AG09309 (cell line): ENCODE results near the gene CEBPG.

ENCODE experiments used
- DNase-seq: peaks from one replicate; pipeline ENCODE4 v3.0.0-alpha.2; 2010; ENCODE audit warnings: low read depth
- H3K4me3 ChIP-seq: 2 replicates; pipeline ENCODE4 v1.5.1; 2011; ENCODE audit warnings: mild to moderate bottlenecking, low read depth, low read length, moderate library complexity; ENCODE audit not compliant: control insufficient read depth
- CTCF ChIP-seq: IDR thresholded peaks from 2 replicates; pipeline ENCODE4 v1.5.1; 2011; ENCODE audit warnings: mild to moderate bottlenecking, low read depth, low read length, inconsistent platforms; ENCODE audit not compliant: insufficient read depth, control insufficient read depth; ENCODE audit errors: missing control alignments

CEBPG gene

GRCh38 chr19:33393286-33394005 is 19.9 kb downstream of the CEBPG start:
- no peak overlapping the region for H3K4me3 ChIP-seq
- no peak for TF ChIP-seq CTCF
- DNase-seq, result no peak

- H3K4me3 ChIP-seq, result no peak overlapping the region
- DNase-seq, result peak; percentile 52
- no peak for TF ChIP-seq CTCF
These were observed 20.7 kb downstream of the CEBPG start for GRCh38 chr19:33394006-33394722.

GRCh38 chr19:33394723-33395560 is 21.4 kb downstream of the CEBPG start:
- DNase-seq, result no peak
- no peak overlapping the region for H3K4me3 ChIP-seq
- TF ChIP-seq CTCF, result no peak

- no peak for TF ChIP-seq CTCF
- no peak overlapping the region for H3K4me3 ChIP-seq
- no peak for DNase-seq
These were observed 22.3 kb downstream of the CEBPG start for GRCh38 chr19:33395561-33396550.

- DNase-seq, result no peak
- TF ChIP-seq CTCF, result no peak
These were observed 23.4 kb downstream of the CEBPG start for GRCh38 chr19:33396701-33397535.

More at GRCh38 chr19:33396701-33397535, 23.4 kb downstream of the CEBPG start:
- no peak overlapping the region for H3K4me3 ChIP-seq
